Activated CD4-positive, alpha-beta T cell treated with anti-CD3 and anti-CD28 coated beads, Interleukin-2, amount 10 ng/mL, durations not matched to agents 24 days and 14 days (primary cell): Measurements from ENCODE around the gene RTKN2. TPM values are rescaled to one million over a fixed set of nuclear protein-coding genes. Genes with fewer than 3 reads are reported as not detected.
A peak's percentile ranks its signal among the peaks of the same experiment; 100 is the strongest.
"Not testable (repeated sequence)": the region's sequence is repeated elsewhere in the genome, so short reads cannot be mapped to it uniquely, and the experiment has no call there.

Source experiments
- DNase-seq: peaks from one replicate; pipeline ENCODE4 v3.0.0; 2022
- H3K27ac Mint-ChIP-seq: one replicate; pipeline ENCODE4 v1.8.0; 2022; ENCODE audit warnings: mild to moderate bottlenecking, mixed read lengths
- H3K27me3 Mint-ChIP-seq: one replicate; pipeline ENCODE4 v1.8.0; 2022; ENCODE audit warnings: mixed read lengths
- H3K36me3 Mint-ChIP-seq: one replicate; pipeline ENCODE4 v1.8.0; 2022; ENCODE audit warnings: low read depth, mild to moderate bottlenecking, mixed read lengths
- H3K4me1 Mint-ChIP-seq: one replicate; pipeline ENCODE4 v1.8.0; 2021; ENCODE audit warnings: mixed read lengths
- H3K4me3 Mint-ChIP-seq: one replicate; pipeline ENCODE4 v1.8.0; 2022; ENCODE audit warnings: mild to moderate bottlenecking, moderate library complexity, mixed read lengths
- H3K9me3 Mint-ChIP-seq: one replicate; pipeline ENCODE4 v1.8.0; 2021; ENCODE audit warnings: mixed read lengths
- intact Hi-C: fragments of 100-400 bp; cut with micrococcal nuclease; formaldehyde crosslinking; loops from one replicate; pipeline ENCODE4 v1.15.1; 2023
- total RNA-seq: library from RNA; stranded (reverse); gene quantifications from 2 replicates; pipeline ENCODE4 v1.2.3, GENCODE V29; 2022

The RTKN2 gene, protein sequence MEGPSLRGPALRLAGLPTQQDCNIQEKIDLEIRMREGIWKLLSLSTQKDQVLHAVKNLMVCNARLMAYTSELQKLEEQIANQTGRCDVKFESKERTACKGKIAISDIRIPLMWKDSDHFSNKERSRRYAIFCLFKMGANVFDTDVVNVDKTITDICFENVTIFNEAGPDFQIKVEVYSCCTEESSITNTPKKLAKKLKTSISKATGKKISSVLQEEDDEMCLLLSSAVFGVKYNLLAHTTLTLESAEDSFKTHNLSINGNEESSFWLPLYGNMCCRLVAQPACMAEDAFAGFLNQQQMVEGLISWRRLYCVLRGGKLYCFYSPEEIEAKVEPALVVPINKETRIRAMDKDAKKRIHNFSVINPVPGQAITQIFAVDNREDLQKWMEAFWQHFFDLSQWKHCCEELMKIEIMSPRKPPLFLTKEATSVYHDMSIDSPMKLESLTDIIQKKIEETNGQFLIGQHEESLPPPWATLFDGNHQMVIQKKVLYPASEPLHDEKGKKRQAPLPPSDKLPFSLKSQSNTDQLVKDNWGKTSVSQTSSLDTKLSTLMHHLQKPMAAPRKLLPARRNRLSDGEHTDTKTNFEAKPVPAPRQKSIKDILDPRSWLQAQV
- 2.7 and 3.4 TPM in 2 replicates for total RNA-seq

GRCh38 chr10:62268399-62269114, at the start of gene RTKN2:
Gene RTKN2 (minus strand): TSS chr10:62268844. CDS start chr10:62268610, 234 bp downstream.
- intact Hi-C loops: loop anchor here (5.0 to 10.0 kb wide), 4 partner anchors 164 to 586 kb away; no protein-coding TSS in a partner anchor
- peak within 1 kb of the TSS; percentile 86 for H3K4me3 Mint-ChIP-seq
- peaks cover 34% of the 10 kb centered on the region for H3K27me3 Mint-ChIP-seq
- no peaks in the 10 kb centered on the region for H3K36me3 Mint-ChIP-seq
- peak; percentile 94 for DNase-seq
- H3K27ac Mint-ChIP-seq: peak within 1 kb of the TSS; percentile 56
- peaks cover 20% of the 10 kb centered on the region for H3K4me1 Mint-ChIP-seq
- H3K9me3 Mint-ChIP-seq: no peaks in the 10 kb centered on the region

GRCh38 chr10:62317257-62317656, 48.6 kb upstream of the RTKN2 start:
- DNase-seq: no peak
- Mint-ChIP-seq H3K36me3 (no peaks in the 10 kb centered on the region), H3K27me3 (peaks cover 7% of the 10 kb centered on the region), H3K27ac (no peak overlapping the region), H3K4me3 (no peak overlapping the region), H3K4me1 (no peaks in the 10 kb centered on the region), H3K9me3 (peaks cover 4% of the 10 kb centered on the region)
- intact Hi-C loops: no loop called here

GRCh38 chr10:62309254-62309653, 40.6 kb upstream of the RTKN2 start:
- intact Hi-C loops: loop anchor here (5.0 kb wide), 1 partner anchor 43 kb away; no protein-coding TSS in a partner anchor
- H3K27ac Mint-ChIP-seq: no peak overlapping the region
- no peak overlapping the region for H3K4me3 Mint-ChIP-seq
- no peaks in the 10 kb centered on the region for H3K4me1 Mint-ChIP-seq
- peaks cover 4% of the 10 kb centered on the region for H3K27me3 Mint-ChIP-seq
- DNase-seq: no peak
- no peaks in the 10 kb centered on the region for H3K36me3 Mint-ChIP-seq
- no peaks in the 10 kb centered on the region for H3K9me3 Mint-ChIP-seq

- no peaks in the 10 kb centered on the region for H3K36me3 Mint-ChIP-seq
- no peak overlapping the region for H3K27ac Mint-ChIP-seq
- no peak overlapping the region for H3K4me3 Mint-ChIP-seq
- no peak for DNase-seq
- H3K4me1 Mint-ChIP-seq: no peaks in the 10 kb centered on the region
- no peaks in the 10 kb centered on the region for H3K9me3 Mint-ChIP-seq
- intact Hi-C loops: loop anchor here (5.0 kb wide), 1 partner anchor 44 kb away; no protein-coding TSS in a partner anchor
- H3K27me3 Mint-ChIP-seq: peaks cover 4% of the 10 kb centered on the region
Measured at GRCh38 chr10:62308101-62308500, 39.5 kb upstream of the RTKN2 start.

DNA sequence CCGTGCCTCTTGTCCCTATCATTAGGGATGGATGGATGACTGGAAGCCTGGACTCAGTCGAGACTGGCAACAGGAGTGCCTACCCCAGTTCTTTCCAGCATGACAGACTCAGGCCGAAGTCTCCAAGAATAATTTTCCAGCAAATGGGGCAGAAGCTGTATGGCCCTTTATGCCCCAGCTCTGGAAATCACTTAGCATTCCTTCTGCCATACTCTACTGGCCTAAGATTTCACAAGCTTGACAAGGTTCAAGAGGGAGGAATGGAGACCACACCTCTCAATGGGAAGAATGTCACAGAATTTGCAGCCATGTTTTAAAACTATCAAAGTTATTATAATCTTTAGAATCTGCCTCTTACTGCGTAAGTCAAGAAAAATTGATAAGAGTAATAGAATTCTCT, 39.0 kb upstream of the RTKN2 start:
- intact Hi-C loops: loop anchor here (5.0 kb wide), 1 partner anchor 45 kb away; no protein-coding TSS in a partner anchor
- Mint-ChIP-seq H3K4me3 (no peak overlapping the region), H3K4me1 (no peaks in the 10 kb centered on the region)

DNA sequence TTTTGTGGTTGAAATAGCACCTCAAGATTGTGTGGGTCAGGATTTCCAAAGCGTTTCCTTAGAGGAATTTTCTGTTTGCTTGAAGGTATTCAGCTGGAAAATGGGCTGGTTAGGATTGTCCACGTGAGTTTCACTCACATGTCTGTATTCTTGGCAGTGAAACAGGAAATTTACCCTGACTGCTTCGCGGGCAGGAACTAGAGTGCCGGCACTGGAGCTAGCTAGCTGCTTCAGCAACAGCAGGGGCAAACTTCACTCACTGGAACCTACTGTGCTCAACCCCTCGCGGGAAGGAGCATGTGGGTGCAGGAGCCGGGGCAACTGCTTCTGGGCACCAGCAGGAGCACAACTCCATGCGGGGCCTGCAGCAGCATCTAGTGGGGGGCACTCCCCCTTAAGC, 38.0 kb upstream of the RTKN2 start:
- Mint-ChIP-seq H3K36me3 (no peaks in the 10 kb centered on the region), H3K27ac (no peak overlapping the region), H3K9me3 (no peaks in the 10 kb centered on the region), H3K27me3 (peaks cover 2% of the 10 kb centered on the region), H3K4me3 (no peak overlapping the region), H3K4me1 (no peaks in the 10 kb centered on the region)
- intact Hi-C loops: loop anchor here (5.0 kb wide), 1 partner anchor 46 kb away; no protein-coding TSS in a partner anchor
- peak; percentile 59 for DNase-seq

More for the DNA sequence above, 39.0 kb upstream of the RTKN2 start:
- no peak for DNase-seq
- Mint-ChIP-seq H3K27me3 (peaks cover 4% of the 10 kb centered on the region), H3K27ac (no peak overlapping the region), H3K36me3 (no peaks in the 10 kb centered on the region), H3K9me3 (no peaks in the 10 kb centered on the region)

- Mint-ChIP-seq H3K4me3 (no peak overlapping the region), H3K4me1 (no peaks in the 10 kb centered on the region), H3K9me3 (peaks cover 3% of the 10 kb centered on the region), H3K36me3 (no peaks in the 10 kb centered on the region), H3K27ac (no peak overlapping the region), H3K27me3 (peaks cover 2% of the 10 kb centered on the region)
- DNase-seq: no peak
- intact Hi-C loops: loop anchor here (5.0 kb wide), 1 partner anchor 46 kb away; no protein-coding TSS in a partner anchor
Measured at GRCh38 chr10:62305813-62306212, 37.2 kb upstream of the RTKN2 start.

DNA sequence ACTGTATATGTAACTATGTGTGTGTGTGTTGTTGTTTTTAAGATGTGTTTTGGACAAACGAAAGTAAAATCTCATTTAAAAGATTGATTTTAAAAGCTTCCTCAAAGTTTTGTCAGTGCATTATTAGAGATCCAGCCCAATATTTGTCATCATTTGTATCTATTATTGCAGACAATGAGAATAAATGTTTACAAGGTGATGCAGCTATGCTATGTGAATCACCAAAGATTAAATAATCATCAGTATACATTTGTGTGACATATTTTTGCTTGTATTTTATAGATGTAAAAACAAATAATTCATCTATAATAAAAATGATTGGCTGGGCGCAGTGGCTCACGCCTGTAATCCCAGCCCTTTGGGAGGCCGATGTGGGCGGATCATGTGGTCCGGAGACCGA, 35.3 kb upstream of the RTKN2 start:
- H3K36me3 Mint-ChIP-seq: peaks cover 2% of the 10 kb centered on the region
- H3K9me3 Mint-ChIP-seq: peaks cover 13% of the 10 kb centered on the region
- no peaks in the 10 kb centered on the region for H3K4me1 Mint-ChIP-seq
- intact Hi-C loops: no loop called here
- DNase-seq: no peak
- peaks cover 2% of the 10 kb centered on the region for H3K27me3 Mint-ChIP-seq
- no peak overlapping the region for H3K4me3 Mint-ChIP-seq
- no peak overlapping the region for H3K27ac Mint-ChIP-seq

- H3K36me3 Mint-ChIP-seq: peaks cover 2% of the 10 kb centered on the region
- no peak overlapping the region for H3K27ac Mint-ChIP-seq
- H3K4me3 Mint-ChIP-seq: no peak overlapping the region
- peaks cover 13% of the 10 kb centered on the region for H3K9me3 Mint-ChIP-seq
- no peak for DNase-seq
- H3K27me3 Mint-ChIP-seq: no peaks in the 10 kb centered on the region
- intact Hi-C loops: no loop called here
- no peaks in the 10 kb centered on the region for H3K4me1 Mint-ChIP-seq
Measured at GRCh38 chr10:62302760-62303159, 34.1 kb upstream of the RTKN2 start.

DNA sequence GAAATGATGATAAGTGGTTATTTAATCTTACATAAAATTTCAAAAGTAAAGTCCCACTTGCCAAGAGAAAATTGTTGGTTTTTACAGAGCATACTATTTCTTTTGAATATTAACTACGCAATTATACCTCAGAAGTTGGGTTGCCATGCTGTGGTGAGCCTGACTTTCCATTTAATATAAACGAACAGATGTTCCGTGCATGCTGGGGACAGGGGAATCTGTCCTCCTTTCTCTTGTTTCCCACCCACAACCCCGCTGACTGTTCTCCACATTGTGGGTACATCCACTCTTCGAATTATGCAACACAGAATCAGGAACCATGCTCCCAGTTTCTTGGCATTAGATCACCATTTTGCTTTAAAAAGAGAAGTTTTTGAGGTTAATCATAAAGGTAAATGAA, 29.2 kb upstream of the RTKN2 start:
- H3K36me3 Mint-ChIP-seq: peaks cover 2% of the 10 kb centered on the region
- peaks cover 13% of the 10 kb centered on the region for H3K9me3 Mint-ChIP-seq
- H3K27ac Mint-ChIP-seq: no peak overlapping the region
- H3K4me3 Mint-ChIP-seq: no peak overlapping the region
- H3K27me3 Mint-ChIP-seq: peaks cover 10% of the 10 kb centered on the region
- DNase-seq: no peak
- intact Hi-C loops: no loop called here
- no peaks in the 10 kb centered on the region for H3K4me1 Mint-ChIP-seq

- peaks cover 13% of the 10 kb centered on the region for H3K27me3 Mint-ChIP-seq
- no peaks in the 10 kb centered on the region for H3K4me1 Mint-ChIP-seq
- peaks cover 3% of the 10 kb centered on the region for H3K9me3 Mint-ChIP-seq
- no peak overlapping the region for H3K27ac Mint-ChIP-seq
- H3K4me3 Mint-ChIP-seq: no peak overlapping the region
- no peaks in the 10 kb centered on the region for H3K36me3 Mint-ChIP-seq
- DNase-seq: no peak
- intact Hi-C loops: no loop called here
Measured at GRCh38 chr10:62284221-62284620, 15.6 kb upstream of the RTKN2 start.

- H3K4me1 Mint-ChIP-seq, intact Hi-C loops, H3K36me3 Mint-ChIP-seq, H3K4me3 Mint-ChIP-seq, H3K9me3 Mint-ChIP-seq, DNase-seq, H3K27ac Mint-ChIP-seq: not testable (repeated sequence)
- H3K27me3 Mint-ChIP-seq: peaks cover 18% of the 10 kb centered on the region
Measured at GRCh38 chr10:62281348-62281747, 12.7 kb upstream of the RTKN2 start.

- DNase-seq, H3K36me3 Mint-ChIP-seq, H3K4me3 Mint-ChIP-seq, intact Hi-C loops, H3K27ac Mint-ChIP-seq, H3K9me3 Mint-ChIP-seq, H3K4me1 Mint-ChIP-seq: not testable (repeated sequence)
- H3K27me3 Mint-ChIP-seq: peaks cover 25% of the 10 kb centered on the region
Measured at GRCh38 chr10:62280392-62280791, 11.7 kb upstream of the RTKN2 start.
